HepG2 (cell line): ENCODE data around the gene PAM16. TPM values are rescaled to one million over a fixed set of nuclear protein-coding genes. Genes with fewer than 3 reads are reported as not detected.

Experiments
- CHD4 ChIP-seq: fragments of 200-600 bp; sonication (generic); IDR thresholded peaks from 2 replicates; pipeline ENCODE4 v1.7.0; 2017; ENCODE audit warnings: mild to moderate bottlenecking, low read length, borderline replicate concordance
- ERF ChIP-seq: IDR thresholded peaks from 2 replicates; pipeline ENCODE4 v1.6.1; 2018; ENCODE audit warnings: missing biosample characterization, missing genetic modification reagents
- GPN1 ChIP-seq: sonication (generic); formaldehyde crosslinking; IDR thresholded peaks from 2 replicates; pipeline ENCODE4 v1.5.1; 2020; ENCODE audit warnings: missing genetic modification reagents, borderline replicate concordance
- PRPF4 ChIP-seq: fragments of 200-400 bp; formaldehyde crosslinking; IDR thresholded peaks from 2 replicates; pipeline ENCODE4 v1.6.1; 2016; ENCODE audit warnings: low read length, low read depth; ENCODE audit not compliant: poor library complexity, severe bottlenecking
- RFX3 ChIP-seq: IDR thresholded peaks from 2 replicates; pipeline ENCODE4 v1.6.1; 2016; ENCODE audit warnings: missing biosample characterization, missing genetic modification reagents
- RXRB ChIP-seq: IDR thresholded peaks from 2 replicates; pipeline ENCODE4 v1.6.1; 2016; ENCODE audit warnings: borderline replicate concordance, missing genetic modification reagents, missing compliant biosample characterization
- SIN3A ChIP-seq: IDR thresholded peaks from 2 replicates; pipeline ENCODE4 v1.6.1; 2011; ENCODE audit warnings: low read depth, mild to moderate bottlenecking, control low read depth, low read length, borderline replicate concordance
- SNAPC4 ChIP-seq: sonication (generic); formaldehyde crosslinking; IDR thresholded peaks from 2 replicates; pipeline ENCODE4 v1.4.0; 2020; ENCODE audit warnings: mild to moderate bottlenecking, missing genetic modification reagents
- TCF7 ChIP-seq: sonication (generic); IDR thresholded peaks from 2 replicates; pipeline ENCODE4 v1.6.1; 2016; ENCODE audit warnings: antibody characterized with exemption, low read depth
- ZNF33A ChIP-seq: sonication (generic); formaldehyde crosslinking; IDR thresholded peaks from 2 replicates; pipeline ENCODE4 v1.5.1; 2020; ENCODE audit warnings: missing genetic modification reagents, mild to moderate bottlenecking, moderate library complexity, borderline replicate concordance
- ZNF558 ChIP-seq: sonication (generic); formaldehyde crosslinking; IDR thresholded peaks from 2 replicates; pipeline ENCODE4 v1.9.0; 2022; ENCODE audit warnings: mild to moderate bottlenecking, missing genetic modification reagents, borderline replicate concordance
- ZNF766 ChIP-seq: sonication (generic); formaldehyde crosslinking; IDR thresholded peaks from 2 replicates; pipeline ENCODE4 v1.5.0; 2020; ENCODE audit warnings: missing genetic modification reagents, borderline replicate concordance
- polyA plus RNA-seq, 8 experiments: library from polyadenylated mRNA; depleted of rRNA in 3 of 8; stranded (reverse) in 7 of 8; unstranded in 1 of 8; fragments of >200 nt; fragmentation: Illumina TruSeq in 4 of 8; extraction: Trizol in 4 of 8; gene quantifications; 2 replicates each; pipeline versions ENCODE4 v1.2.1 to v1.2.3, GENCODE V29; 2011 to 2016; ENCODE audit warnings: low read depth in 4 of 8, missing spikeins in 1 of 8, mixed read lengths in 1 of 8; ENCODE audit not compliant: insufficient read depth in 1 of 8
- total RNA-seq, 5 experiments: library from RNA; depleted of rRNA; stranded (reverse); fragments of >200 nt; fragmentation: Illumina TruSeq; extraction: Trizol; gene quantifications; 2 replicates each; pipeline ENCODE4 v1.2.3, GENCODE V29; 2016; ENCODE audit warnings: low read depth in 1 of 5
- TF ChIP-seq, protein P1 (sequence below): sonication (generic); formaldehyde crosslinking; IDR thresholded peaks from 2 replicates; pipeline ENCODE4 v1.4.0; 2020; ENCODE audit warnings: mild to moderate bottlenecking, low read depth, missing genetic modification reagents
- TF ChIP-seq, protein P2 (sequence below): sonication (generic); formaldehyde crosslinking; conservative IDR thresholded peaks from 2 replicates; pipeline ENCODE4 v1.8.0; 2022; ENCODE audit warnings: low read depth, missing genetic modification reagents
- TF ChIP-seq, protein P3 (sequence below): IDR thresholded peaks from 2 replicates; pipeline ENCODE4 v1.4.0; 2020; ENCODE audit warnings: mild to moderate bottlenecking, missing genetic modification reagents

The PAM16 gene
- total and polyA plus RNA-seq, 2 of the 13 experiments (the other 11 are each of a cell fraction or from before 2014, with no cell fraction given), result 51.5 to 51.8 TPM

DNA sequence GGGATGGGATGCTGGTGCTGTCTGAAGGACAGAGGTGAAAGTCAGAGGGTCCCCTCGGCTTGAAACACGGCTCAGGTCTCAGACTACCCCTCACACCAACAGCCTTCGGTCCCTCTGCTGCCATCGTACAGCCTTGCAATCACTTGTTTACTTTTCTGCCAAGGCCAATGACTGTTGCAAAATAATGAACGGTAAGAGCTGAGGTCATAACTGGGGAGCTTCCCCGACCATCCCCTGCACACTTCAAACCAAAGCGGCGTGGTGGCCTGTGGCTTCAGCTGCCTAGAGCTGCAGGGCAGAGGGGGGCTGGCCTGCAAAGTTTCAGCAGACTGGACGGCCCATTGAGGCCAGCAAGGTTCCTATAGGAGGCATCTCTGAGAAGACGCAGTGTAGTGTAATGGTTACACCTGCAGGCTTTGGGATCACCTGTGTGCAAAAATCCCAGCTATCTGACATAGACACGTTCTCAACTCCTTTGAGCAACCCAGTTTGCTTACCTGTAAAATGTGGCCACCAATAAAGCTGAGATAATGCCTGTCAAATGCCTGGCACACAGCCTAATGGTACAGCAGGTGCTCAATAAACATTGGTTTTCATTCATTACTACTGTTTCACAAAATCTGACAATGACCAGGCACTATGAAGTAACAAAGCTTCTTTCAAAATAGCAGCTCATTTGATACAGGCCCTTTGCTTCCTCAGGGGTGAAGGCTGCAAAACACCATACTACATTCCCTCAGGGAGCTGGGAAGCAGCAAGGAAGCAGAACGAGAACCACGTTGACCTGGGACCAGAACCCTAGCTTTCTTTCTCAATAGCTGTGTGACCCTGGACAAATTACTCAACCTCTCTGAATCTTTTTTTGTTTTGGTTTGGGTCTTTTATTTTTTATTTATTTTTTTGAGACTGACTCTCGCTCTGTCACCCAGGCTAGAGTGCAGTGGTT, 5.0 kb downstream of the PAM16 start (continued):
- TF ChIP-seq SNAPC4 (CRISPR knock-in tag), result peak; percentile 50; the same call in 1 of the 2 replicates
- TF ChIP-seq ERF (CRISPR knock-in tag), result peak; percentile 79
- no peak for TF ChIP-seq PRPF4
- TF ChIP-seq CHD4, result peak; percentile 80; the same call in 1 of the 2 replicates
- no peak for TF ChIP-seq GPN1 (CRISPR knock-in tag)
- peak; percentile 88; the same call in 1 of the 2 replicates for TF ChIP-seq RXRB (CRISPR knock-in tag)
- TF ChIP-seq ZNF33A, result no peak
- TF ChIP-seq, protein P1, sequence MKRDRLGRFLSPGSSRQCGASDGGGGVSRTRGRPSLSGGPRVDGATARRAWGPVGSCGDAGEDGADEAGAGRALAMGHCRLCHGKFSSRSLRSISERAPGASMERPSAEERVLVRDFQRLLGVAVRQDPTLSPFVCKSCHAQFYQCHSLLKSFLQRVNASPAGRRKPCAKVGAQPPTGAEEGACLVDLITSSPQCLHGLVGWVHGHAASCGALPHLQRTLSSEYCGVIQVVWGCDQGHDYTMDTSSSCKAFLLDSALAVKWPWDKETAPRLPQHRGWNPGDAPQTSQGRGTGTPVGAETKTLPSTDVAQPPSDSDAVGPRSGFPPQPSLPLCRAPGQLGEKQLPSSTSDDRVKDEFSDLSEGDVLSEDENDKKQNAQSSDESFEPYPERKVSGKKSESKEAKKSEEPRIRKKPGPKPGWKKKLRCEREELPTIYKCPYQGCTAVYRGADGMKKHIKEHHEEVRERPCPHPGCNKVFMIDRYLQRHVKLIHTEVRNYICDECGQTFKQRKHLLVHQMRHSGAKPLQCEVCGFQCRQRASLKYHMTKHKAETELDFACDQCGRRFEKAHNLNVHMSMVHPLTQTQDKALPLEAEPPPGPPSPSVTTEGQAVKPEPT, result no peak
- TF ChIP-seq ZNF558 (CRISPR knock-in tag), result no peak
- no peak for TF ChIP-seq RFX3
- TF ChIP-seq, protein P2, sequence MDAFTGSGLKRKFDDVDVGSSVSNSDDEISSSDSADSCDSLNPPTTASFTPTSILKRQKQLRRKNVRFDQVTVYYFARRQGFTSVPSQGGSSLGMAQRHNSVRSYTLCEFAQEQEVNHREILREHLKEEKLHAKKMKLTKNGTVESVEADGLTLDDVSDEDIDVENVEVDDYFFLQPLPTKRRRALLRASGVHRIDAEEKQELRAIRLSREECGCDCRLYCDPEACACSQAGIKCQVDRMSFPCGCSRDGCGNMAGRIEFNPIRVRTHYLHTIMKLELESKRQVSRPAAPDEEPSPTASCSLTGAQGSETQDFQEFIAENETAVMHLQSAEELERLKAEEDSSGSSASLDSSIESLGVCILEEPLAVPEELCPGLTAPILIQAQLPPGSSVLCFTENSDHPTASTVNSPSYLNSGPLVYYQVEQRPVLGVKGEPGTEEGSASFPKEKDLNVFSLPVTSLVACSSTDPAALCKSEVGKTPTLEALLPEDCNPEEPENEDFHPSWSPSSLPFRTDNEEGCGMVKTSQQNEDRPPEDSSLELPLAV (CRISPR knock-in tag), result no peak
- TF ChIP-seq SIN3A, result peak; percentile 61; the same call in 1 of the 2 replicates
- no peak for TF ChIP-seq ZNF766 (CRISPR knock-in tag)
- peak; percentile 50; the same call in 1 of the 2 replicates for TF ChIP-seq TCF7
- TF ChIP-seq, protein P3, sequence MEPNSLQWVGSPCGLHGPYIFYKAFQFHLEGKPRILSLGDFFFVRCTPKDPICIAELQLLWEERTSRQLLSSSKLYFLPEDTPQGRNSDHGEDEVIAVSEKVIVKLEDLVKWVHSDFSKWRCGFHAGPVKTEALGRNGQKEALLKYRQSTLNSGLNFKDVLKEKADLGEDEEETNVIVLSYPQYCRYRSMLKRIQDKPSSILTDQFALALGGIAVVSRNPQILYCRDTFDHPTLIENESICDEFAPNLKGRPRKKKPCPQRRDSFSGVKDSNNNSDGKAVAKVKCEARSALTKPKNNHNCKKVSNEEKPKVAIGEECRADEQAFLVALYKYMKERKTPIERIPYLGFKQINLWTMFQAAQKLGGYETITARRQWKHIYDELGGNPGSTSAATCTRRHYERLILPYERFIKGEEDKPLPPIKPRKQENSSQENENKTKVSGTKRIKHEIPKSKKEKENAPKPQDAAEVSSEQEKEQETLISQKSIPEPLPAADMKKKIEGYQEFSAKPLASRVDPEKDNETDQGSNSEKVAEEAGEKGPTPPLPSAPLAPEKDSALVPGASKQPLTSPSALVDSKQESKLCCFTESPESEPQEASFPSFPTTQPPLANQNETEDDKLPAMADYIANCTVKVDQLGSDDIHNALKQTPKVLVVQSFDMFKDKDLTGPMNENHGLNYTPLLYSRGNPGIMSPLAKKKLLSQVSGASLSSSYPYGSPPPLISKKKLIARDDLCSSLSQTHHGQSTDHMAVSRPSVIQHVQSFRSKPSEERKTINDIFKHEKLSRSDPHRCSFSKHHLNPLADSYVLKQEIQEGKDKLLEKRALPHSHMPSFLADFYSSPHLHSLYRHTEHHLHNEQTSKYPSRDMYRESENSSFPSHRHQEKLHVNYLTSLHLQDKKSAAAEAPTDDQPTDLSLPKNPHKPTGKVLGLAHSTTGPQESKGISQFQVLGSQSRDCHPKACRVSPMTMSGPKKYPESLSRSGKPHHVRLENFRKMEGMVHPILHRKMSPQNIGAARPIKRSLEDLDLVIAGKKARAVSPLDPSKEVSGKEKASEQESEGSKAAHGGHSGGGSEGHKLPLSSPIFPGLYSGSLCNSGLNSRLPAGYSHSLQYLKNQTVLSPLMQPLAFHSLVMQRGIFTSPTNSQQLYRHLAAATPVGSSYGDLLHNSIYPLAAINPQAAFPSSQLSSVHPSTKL (CRISPR knock-in tag), result peak; percentile 91
